ENCODE data around the gene SYS1. TPM values are rescaled to one million over a fixed set of nuclear protein-coding genes. Genes with fewer than 3 reads are reported as not detected.

Gene SYS1
- total RNA-seq, 1 donor from 2014 or later, result 25.8 TPM

GRCh38 chr20:45415822-45416637 is 53.1 kb downstream of the SYS1 start, which contains the start of gene PIGT:
TSS of gene PIGT (plus strand) at chr20:45416141. CDS start at chr20:45416157, 16 bp downstream.
- DNase-seq (ENCODE audit: low spot score), result peak; percentile 92

DNA sequence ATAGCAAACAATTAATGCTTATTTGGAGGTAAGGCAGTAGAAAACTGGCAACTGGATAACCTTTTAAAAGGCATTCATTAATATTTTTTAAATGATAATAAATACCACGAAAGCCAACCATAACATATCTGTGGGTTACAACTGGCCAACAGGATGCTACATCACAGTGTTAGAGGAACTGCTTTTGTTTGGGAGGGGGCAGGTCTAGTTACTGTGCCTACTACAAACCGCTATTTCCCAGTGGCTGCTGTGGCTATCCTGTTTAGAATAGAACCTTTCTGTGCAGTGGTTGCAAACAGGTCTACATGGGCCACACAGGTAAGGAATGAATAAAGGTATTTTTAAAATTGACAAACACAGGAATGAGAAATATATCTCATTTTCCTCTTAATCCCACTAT is 54.0 kb downstream of the SYS1 start:
- DNase-seq (ENCODE audit: low spot score), result no peak

Other genes starting within 250 kb of the SYS1 start
- 1.2 TPM for gene WFDC5, start 248.0 kb upstream of the SYS1 start, total RNA-seq (ENCODE audit: insufficient read depth, low replicate concordance)
- not detected for gene WFDC12, start 238.7 kb upstream of the SYS1 start, total RNA-seq (ENCODE audit: insufficient read depth, low replicate concordance)
- not detected for gene PI3, start 188.3 kb upstream of the SYS1 start, total RNA-seq (ENCODE audit: insufficient read depth, low replicate concordance)
- 6.0 TPM for gene SEMG1, start 156.1 kb upstream of the SYS1 start, total RNA-seq (ENCODE audit: insufficient read depth, low replicate concordance)
- gene SEMG2, start 141.8 kb upstream of the SYS1 start, total RNA-seq (ENCODE audit: insufficient read depth, low replicate concordance), result 0.48 TPM
- 2.4 TPM for gene SLPI, start 108.6 kb upstream of the SYS1 start, total RNA-seq (ENCODE audit: insufficient read depth, low replicate concordance)
- not detected for gene RBPJL, start 56.3 kb upstream of the SYS1 start, total RNA-seq (ENCODE audit: insufficient read depth, low replicate concordance)
- not detected for gene MATN4, start 54.9 kb upstream of the SYS1 start, total RNA-seq (ENCODE audit: insufficient read depth, low replicate concordance)
- 28.9 TPM for gene SDC4, start 14.7 kb upstream of the SYS1 start, total RNA-seq (ENCODE audit: insufficient read depth, low replicate concordance)
- gene TP53TG5, start 15.2 kb downstream of the SYS1 start, total RNA-seq (ENCODE audit: insufficient read depth, low replicate concordance), result 32.0 TPM
- gene DBNDD2, start 45.1 kb downstream of the SYS1 start, total RNA-seq (ENCODE audit: insufficient read depth, low replicate concordance), result 11.8 TPM
- 36.6 TPM for gene PIGT, start 53.0 kb downstream of the SYS1 start, total RNA-seq (ENCODE audit: insufficient read depth, low replicate concordance)
- gene WFDC2, start 106.6 kb downstream of the SYS1 start, total RNA-seq (ENCODE audit: insufficient read depth, low replicate concordance), result 9.9 TPM
- 12.0 TPM for gene SPINT3, start 152.5 kb downstream of the SYS1 start, total RNA-seq (ENCODE audit: insufficient read depth, low replicate concordance)
- gene WFDC6, start 176.3 kb downstream of the SYS1 start, total RNA-seq (ENCODE audit: insufficient read depth, low replicate concordance), result not detected
- 6.3 TPM for gene EPPIN, start 184.2 kb downstream of the SYS1 start, total RNA-seq (ENCODE audit: insufficient read depth, low replicate concordance)
- not detected for gene WFDC8, start 216.1 kb downstream of the SYS1 start, total RNA-seq (ENCODE audit: insufficient read depth, low replicate concordance)

Measured in umbilical cord (tissue), 2 donors.